Stimulated activated naive B cell treated with anti-CD40 and anti-IgM and Interleukin-4, amounts not matched to agents 10 μg/mL and 1 μg/mL and 100 μg/mL, for 72 hours (primary cell): Measurements from ENCODE around the gene AEBP1.

Source experiments
- ATAC-seq, 2 donors: fragments of 150-1000 bp; cut with Tn5 transposase; replicated peaks; 2 replicates each; pipeline ENCODE4 v1.10.0; 2021; ENCODE audit warnings: moderate library complexity in 1 of 2
- DNase-seq: peaks from one replicate; pipeline ENCODE4 v3.0.0; 2021
- H3K27ac Mint-ChIP-seq: one replicate; pipeline ENCODE4 v1.8.0; 2022; ENCODE audit warnings: mild to moderate bottlenecking, mixed read lengths
- H3K27me3 Mint-ChIP-seq, 2 donors: one replicate each; pipeline ENCODE4 v1.8.0; 2022; ENCODE audit warnings: mixed read lengths in 2 of 2
- H3K36me3 Mint-ChIP-seq, 2 donors: one replicate each; pipeline ENCODE4 v1.8.0; 2022; ENCODE audit warnings: mixed read lengths in 2 of 2, mild to moderate bottlenecking in 1 of 2
- H3K4me1 Mint-ChIP-seq, 2 donors: one replicate each; pipeline ENCODE4 v1.8.0; 2022; ENCODE audit warnings: mixed read lengths in 2 of 2, mild to moderate bottlenecking in 1 of 2
- H3K4me3 Mint-ChIP-seq, 2 donors: one replicate each; pipeline ENCODE4 v1.8.0; 2022; ENCODE audit warnings: mild to moderate bottlenecking in 2 of 2, mixed read lengths in 2 of 2, moderate library complexity in 1 of 2
- H3K9me3 Mint-ChIP-seq, 2 donors: one replicate each; pipeline ENCODE4 v1.8.0; 2022; ENCODE audit warnings: mixed read lengths in 2 of 2, mild to moderate bottlenecking in 1 of 2

AEBP1 gene

DNA sequence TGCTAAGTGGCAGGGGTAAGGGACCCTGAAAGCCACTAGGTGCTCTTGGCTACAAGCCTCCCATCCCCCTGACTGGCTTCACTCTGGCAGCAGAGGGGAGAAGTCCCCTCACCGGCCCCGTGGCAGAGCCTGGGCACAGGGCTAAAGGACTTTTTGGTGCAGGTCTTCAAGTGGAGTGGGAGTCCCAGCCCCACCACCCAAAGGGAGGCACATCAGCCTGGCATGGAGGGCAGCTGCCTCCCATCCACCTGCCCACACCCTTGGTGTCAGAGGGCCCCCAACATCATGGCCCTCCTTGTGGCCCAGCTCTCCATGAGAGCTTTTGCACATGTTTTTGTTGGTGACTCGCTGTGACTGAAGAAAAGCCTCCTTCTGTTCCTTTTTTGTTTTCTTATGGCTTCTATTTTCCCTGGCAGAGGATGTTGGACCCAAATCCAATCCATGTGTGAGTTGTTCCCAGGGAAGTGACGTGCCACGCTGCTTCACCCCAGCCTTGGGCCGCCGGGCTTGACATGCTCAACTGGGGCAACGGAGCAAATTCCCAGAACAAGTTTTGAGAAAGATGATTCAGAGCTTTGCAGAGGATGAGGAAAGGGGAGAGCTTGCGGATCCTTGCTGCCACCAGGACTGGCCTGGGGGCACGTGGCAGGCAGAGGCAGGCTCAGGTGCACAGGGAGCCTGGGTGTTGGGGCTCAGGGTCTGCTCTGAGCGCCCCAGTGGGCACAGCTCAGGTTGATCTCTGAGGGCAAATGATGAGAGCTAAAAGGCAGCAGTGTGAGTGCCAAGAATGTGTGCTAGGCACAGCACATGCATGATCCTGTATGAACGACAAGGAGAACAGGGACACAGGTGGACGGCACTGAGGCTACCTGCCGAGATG lies 1.9 kb upstream of the AEBP1 start:
- Mint-ChIP-seq H3K9me3 (no peaks in the 10 kb centered on the region), H3K4me1 (peaks cover 47 to 67% of the 10 kb centered on the region in 2 donors), H3K4me3 (no peak overlapping the region), H3K27me3 (no peaks in the 10 kb centered on the region), H3K36me3 (no peaks in the 10 kb centered on the region), H3K27ac (no peak overlapping the region)
- DNase-seq (no peak), ATAC-seq (no peak)

DNA sequence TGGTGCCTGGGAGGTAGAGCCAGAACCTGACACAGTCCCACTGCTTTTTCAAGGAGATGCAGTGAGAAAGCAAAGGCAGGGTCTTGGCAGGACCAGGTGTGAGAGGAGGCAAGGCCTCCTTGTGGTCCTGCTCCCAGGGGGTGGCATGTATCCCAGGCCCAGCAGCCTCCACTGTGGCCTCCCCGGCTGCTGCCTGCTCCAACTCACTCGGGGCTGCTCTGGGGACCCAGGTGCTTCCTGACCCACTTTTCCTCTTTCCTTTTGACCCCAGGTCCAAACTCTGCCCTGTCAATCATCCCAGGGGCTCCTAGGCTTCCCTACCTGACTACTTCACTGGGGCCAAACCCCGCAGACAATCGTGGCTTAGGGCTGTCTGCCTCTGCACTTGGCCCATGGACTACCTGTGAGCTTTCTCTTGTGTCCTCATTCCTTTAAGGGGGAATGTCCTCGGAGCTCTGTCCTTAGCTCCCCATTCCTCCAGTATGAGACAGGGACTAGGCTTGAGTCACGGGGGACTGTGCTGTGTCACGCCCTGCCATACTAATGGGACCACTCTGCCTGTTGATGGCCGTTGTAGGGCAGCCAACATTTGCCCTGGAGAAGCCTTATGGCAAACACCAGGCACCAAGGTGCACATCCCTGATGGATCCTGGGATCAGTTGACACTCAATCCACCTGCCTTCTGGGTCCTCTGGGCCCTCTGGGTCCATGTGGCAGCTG lies 1.1 kb upstream of the AEBP1 start:
- Mint-ChIP-seq H3K36me3 (peaks cover 0 to under 1% of the 10 kb centered on the region in 2 donors), H3K4me1 (peaks cover 40 to 59% of the 10 kb centered on the region in 2 donors), H3K9me3 (no peaks in the 10 kb centered on the region), H3K4me3 (peak overlapping the region; percentile 43 to 71), H3K27ac (peak overlapping the region; percentile 7), H3K27me3 (no peaks in the 10 kb centered on the region)
- no peak for DNase-seq
- ATAC-seq, result no peak

DNA sequence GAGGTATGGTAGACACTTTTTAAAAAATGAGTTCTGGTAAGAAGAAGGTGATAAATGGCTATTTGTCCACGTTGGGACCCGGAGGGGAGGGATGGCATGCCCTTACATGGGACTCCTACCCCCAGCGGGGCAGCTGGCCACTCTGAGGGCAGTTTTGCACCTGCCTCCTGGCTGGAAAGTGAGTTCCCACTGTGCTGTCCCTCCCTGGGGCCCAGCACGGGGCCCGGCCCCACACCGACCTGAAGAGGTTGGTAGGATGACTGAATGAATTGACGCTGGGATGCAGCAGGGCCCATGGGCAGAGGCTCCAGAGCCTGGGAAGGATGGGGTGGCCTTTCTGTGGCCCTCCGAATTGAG lies 601 bp upstream of the AEBP1 start:
- Mint-ChIP-seq H3K4me1 (peaks cover 44 to 58% of the 10 kb centered on the region in 2 donors), H3K4me3 (peak overlapping the region; percentile 43 to 71), H3K9me3 (no peaks in the 10 kb centered on the region), H3K27ac (peak overlapping the region; percentile 7), H3K27me3 (no peaks in the 10 kb centered on the region), H3K36me3 (peaks cover 0 to 6% of the 10 kb centered on the region in 2 donors)
- DNase-seq, result no peak
- ATAC-seq, result no peak

DNA sequence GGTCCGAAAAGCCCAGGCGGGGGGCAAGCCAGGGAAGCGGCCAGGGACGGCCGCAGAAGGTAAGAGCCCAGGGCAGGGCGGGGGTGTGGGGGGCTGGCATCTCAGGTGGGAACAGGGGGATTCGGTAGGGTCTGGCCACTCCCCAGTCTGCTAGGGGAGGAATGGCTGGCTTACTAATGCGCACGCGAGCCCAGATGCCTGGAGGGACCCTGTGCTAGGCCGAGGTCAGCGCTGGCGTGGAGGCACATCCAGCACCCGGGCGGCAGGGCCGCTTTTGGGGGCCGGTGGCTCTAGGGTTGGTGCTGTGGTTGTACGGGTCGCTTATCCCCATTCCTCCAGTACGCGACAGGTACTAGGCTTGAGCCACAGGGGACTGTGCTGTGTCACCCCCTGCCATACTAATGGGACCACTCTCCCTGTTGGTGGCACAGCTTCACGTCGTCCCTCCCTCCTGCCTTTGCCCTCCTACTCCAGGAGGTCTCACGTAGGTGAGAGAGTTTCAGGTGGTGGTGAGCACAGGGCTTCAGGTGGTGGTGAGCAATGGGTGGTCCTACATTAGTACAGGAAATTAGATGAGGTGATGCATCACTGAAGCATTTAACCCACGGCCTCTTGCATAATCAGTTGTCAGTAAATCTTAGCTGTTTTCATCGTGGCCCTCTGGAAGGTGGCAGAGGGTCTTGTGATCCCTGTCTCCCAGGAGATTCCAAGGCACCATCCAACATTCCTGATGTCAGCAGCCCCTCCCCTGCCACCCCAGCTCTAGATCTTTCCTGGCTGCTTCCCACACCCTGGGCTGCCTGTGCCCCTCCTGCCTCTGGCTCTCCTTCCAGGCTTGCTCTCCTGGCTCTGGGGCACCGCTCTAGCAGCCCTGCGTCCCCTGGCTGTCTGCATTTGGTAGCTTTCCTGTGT lies 971 bp downstream of the AEBP1 start:
- peak overlapping the region; percentile 56 for H3K27ac Mint-ChIP-seq
- peak overlapping the region; percentile 72 for H3K4me3 Mint-ChIP-seq
- no peaks in the 10 kb centered on the region for H3K9me3 Mint-ChIP-seq
- no peaks in the 10 kb centered on the region for H3K27me3 Mint-ChIP-seq
- ATAC-seq (peak; percentile 12 to 30), DNase-seq (no peak)
- H3K4me1 Mint-ChIP-seq, result peaks cover 43 to 52% of the 10 kb centered on the region in 2 donors
- peaks cover 4 to 9% of the 10 kb centered on the region in 2 donors for H3K36me3 Mint-ChIP-seq

DNA sequence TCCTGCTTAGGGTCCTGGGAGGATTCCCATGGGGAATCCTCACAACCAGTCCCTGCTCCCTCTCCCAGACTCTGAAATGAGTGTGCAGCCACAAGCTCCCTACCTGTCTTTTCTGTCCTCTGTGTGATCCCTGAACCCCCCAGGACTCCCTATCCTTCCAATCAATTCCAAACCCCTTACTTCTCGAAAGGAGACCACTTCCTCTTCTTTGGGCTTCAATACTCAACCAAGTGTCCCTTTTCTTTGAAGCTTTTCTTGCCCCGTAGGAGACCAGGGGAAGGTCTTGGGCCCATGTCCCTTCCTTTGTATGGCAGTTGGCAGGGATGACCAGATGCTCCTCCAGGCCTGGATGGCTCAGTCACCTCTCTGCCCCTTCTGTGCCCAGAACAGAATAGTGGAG lies 1.7 kb downstream of the AEBP1 start:
- peaks cover 36 to 45% of the 10 kb centered on the region in 2 donors for H3K4me1 Mint-ChIP-seq
- H3K9me3 Mint-ChIP-seq, result no peaks in the 10 kb centered on the region
- H3K36me3 Mint-ChIP-seq, result peaks cover 4 to 9% of the 10 kb centered on the region in 2 donors
- no peaks in the 10 kb centered on the region for H3K27me3 Mint-ChIP-seq
- no peak overlapping the region for H3K27ac Mint-ChIP-seq
- H3K4me3 Mint-ChIP-seq, result peak overlapping the region; percentile 26 to 35
- ATAC-seq, result no peak
- DNase-seq, result no peak

DNA sequence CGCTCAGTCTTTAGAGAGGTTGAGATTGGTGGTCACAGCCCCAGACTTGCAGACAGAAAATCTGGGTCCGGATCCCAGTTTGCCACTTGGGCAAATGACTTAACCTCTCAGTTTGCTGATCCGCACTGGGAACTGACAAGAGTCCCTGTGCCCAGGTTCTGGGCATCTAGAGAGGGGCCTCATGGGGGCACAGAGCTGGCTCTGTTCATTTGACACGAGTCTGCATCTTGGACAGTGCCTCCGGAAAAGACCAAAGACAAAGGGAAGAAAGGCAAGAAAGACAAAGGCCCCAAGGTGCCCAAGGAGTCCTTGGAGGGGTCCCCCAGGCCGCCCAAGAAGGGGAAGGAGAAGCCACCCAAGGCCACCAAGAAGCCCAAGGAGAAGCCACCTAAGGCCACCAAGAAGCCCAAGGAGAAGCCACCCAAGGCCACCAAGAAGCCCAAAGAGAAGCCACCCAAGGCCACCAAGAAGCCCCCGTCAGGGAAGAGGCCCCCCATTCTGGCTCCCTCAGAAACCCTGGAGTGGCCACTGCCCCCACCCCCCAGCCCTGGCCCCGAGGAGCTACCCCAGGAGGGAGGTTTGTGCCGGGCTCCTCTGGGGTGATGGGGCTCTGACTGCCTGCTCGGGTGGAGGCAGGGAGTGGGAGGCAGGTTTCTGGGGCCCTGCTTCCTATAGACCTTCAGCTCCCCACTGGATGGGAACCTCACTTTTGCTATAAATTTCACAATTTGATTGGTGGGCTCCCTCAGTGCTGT lies 2.3 kb downstream of the AEBP1 start:
- Mint-ChIP-seq H3K27me3 (no peaks in the 10 kb centered on the region), H3K4me1 (peaks cover 30 to 38% of the 10 kb centered on the region in 2 donors), H3K36me3 (peaks cover 4 to 9% of the 10 kb centered on the region in 2 donors), H3K9me3 (no peaks in the 10 kb centered on the region), H3K27ac (peak overlapping the region; percentile 57), H3K4me3 (no peak overlapping the region)
- ATAC-seq (no peak), DNase-seq (no peak)

DNA sequence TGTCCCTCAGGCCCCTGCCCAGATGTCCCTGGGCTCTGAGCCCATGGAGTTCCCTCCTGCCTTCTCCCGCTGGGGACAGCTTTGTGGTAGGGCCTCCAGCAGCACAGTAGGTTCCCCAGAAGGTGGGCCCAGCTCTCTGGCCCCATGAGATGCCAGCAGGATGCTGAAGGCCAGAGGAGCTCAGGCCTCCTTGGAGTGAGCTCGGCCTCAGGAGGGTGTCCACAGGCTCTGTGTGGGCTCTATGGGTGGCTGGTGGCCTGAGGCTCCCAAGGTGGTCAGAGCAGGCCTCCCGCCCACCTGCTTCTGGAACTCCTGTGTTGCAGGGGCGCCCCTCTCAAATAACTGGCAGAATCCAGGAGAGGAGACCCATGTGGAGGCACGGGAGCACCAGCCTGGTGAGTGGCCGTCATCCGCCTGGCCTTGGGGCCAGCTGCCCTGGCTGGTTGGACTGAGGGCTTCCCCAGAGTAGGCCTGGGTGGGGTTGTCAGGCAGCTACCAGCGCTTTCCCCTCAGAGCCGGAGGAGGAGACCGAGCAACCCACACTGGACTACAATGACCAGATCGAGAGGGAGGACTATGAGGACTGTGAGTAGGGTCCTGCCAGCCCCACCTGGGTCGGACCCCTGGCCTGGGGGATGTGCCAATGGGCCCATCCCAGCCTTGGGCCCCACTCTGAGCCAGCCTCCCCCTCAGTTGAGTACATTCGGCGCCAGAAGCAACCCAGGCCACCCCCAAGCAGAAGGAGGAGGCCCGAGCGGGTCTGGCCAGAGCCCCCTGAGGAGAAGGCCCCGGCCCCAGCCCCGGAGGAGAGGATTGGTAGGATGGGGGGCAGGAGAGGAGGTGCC lies 3.2 kb downstream of the AEBP1 start:
- peaks cover 10 to 16% of the 10 kb centered on the region in 2 donors for H3K36me3 Mint-ChIP-seq
- H3K27ac Mint-ChIP-seq, result no peak overlapping the region
- peaks cover 25 to 31% of the 10 kb centered on the region in 2 donors for H3K4me1 Mint-ChIP-seq
- H3K9me3 Mint-ChIP-seq, result no peaks in the 10 kb centered on the region
- H3K27me3 Mint-ChIP-seq, result no peaks in the 10 kb centered on the region
- H3K4me3 Mint-ChIP-seq, result no peak overlapping the region
- ATAC-seq, result no peak
- no peak for DNase-seq

DNA sequence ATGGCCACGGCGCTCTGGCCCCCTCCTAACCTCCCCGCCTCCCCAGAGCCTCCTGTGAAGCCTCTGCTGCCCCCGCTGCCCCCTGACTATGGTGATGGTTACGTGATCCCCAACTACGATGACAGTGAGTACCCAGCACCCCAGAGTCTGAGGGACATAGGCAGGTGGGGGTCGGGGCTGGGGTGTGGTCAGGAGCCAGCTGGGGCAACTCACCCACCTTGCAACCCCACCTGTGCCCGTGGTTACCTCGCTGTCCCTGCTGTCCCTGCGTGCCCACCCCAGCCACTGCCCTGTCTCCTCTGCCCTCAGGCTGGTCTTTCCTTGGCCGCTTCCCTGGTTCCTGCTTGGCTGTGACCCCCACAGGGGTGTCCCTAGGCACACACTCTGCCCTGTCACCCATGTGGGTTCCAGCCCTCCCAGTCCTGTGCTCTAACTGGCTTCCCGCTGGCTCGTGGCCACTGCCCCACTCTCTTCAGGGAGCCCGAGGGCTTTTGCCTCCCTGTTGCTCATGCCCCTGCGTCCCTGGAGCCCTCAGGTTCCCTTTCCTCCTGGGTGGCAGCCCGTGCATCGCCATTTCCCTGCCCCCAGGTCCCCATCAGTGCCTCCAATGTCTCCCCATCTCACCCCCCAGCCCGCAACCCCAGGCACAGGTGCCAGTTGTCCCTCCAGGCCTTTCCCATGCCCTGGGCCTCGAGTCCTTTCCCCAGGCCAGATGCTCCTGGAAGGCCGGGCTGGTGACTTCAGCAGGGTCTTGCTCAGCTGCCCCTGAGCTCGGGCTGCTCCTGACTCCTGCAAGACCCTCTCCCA lies 4.0 kb downstream of the AEBP1 start:
- Mint-ChIP-seq H3K9me3 (no peaks in the 10 kb centered on the region), H3K27me3 (no peaks in the 10 kb centered on the region), H3K4me3 (no peak overlapping the region), H3K27ac (peak overlapping the region; percentile 56), H3K4me1 (peaks cover 22 to 23% of the 10 kb centered on the region in 2 donors), H3K36me3 (peaks cover 18 to 24% of the 10 kb centered on the region in 2 donors)
- DNase-seq, result no peak
- ATAC-seq, result no peak

DNA sequence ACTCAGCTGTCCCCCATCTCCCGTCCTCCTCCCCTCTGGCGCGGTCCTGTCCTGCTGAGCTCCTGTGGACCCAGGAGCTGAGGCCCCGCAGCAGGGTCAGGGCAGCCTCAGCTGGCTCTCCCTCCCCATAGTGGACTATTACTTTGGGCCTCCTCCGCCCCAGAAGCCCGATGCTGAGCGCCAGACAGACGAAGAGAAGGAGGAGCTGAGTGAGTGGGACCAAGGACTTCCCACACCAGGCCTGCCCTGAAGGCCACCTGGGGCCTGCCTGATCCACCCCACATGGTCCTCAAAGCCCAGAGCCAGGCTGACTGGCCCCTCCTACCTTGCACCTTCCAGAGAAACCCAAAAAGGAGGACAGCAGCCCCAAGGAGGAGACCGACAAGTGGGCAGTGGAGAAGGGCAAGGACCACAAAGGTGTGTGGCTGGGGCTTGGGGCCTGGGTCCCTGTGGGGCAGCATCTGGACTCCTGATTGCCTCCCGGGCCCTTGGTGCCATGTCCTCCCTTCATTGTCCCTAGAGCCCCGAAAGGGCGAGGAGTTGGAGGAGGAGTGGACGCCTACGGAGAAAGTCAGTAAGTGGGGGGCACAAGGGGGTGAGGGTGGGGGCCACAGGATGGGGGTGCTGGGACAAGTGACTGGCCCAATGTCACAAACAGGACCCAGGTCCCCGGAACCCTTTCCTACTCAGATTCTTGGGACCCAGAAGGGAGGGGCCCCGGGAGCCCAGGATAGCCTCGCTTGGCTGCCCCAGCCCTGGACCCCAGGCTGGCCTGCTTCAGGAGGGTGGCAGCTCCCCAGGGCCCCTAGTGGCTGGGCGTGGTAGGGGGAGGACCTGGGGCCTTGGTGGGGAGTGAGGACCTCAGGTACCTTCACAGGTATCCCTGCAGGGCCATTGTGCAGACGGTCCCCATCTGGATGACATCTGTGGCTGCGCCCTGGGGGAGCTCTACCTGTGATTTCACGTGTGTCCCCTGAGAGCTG lies 4.9 kb downstream of the AEBP1 start:
- no peaks in the 10 kb centered on the region for H3K27me3 Mint-ChIP-seq
- ATAC-seq (peak in 1 of 2 donors; percentile 21), DNase-seq (no peak)
- no peak overlapping the region for H3K4me3 Mint-ChIP-seq
- H3K9me3 Mint-ChIP-seq, result no peaks in the 10 kb centered on the region
- H3K27ac Mint-ChIP-seq, result no peak overlapping the region
- peaks cover 26 to 32% of the 10 kb centered on the region in 2 donors for H3K36me3 Mint-ChIP-seq
- peaks cover 16 to 20% of the 10 kb centered on the region in 2 donors for H3K4me1 Mint-ChIP-seq

DNA sequence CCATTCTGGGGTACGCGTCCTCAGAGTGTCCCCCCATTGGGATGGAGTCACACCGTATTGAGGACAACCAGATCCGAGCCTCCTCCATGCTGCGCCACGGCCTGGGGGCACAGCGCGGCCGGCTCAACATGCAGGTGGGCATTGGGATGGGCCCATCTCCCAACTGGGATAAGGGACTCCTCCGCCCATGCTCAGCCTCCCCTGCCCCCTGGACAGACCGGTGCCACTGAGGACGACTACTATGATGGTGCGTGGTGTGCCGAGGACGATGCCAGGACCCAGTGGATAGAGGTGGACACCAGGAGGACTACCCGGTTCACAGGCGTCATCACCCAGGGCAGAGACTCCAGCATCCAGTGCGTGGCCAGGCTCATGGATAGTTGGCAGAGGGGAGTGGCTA lies 5.8 kb downstream of the AEBP1 start:
- no peak for DNase-seq
- H3K4me3 Mint-ChIP-seq, result no peak overlapping the region
- H3K36me3 Mint-ChIP-seq, result peaks cover 30 to 41% of the 10 kb centered on the region in 2 donors
- H3K9me3 Mint-ChIP-seq, result no peaks in the 10 kb centered on the region
- H3K27ac Mint-ChIP-seq, result no peak overlapping the region
- no peak for ATAC-seq
- H3K27me3 Mint-ChIP-seq, result no peaks in the 10 kb centered on the region
- H3K4me1 Mint-ChIP-seq, result peaks cover 16 to 20% of the 10 kb centered on the region in 2 donors
